KG1 (cell line): Measurements from ENCODE around the gene PLXNA2.

Experiments used
- DNase-seq: peaks from one replicate; lab custom pipeline; 2025; lab: John Stamatoyannopoulos, UW

The PLXNA2 gene

GRCh38 chr1:208039536-208040332 lies 204.4 kb downstream of the PLXNA2 start:
- no peak for DNase-seq

- DNase-seq = no peak
Measured at GRCh38 chr1:208038303-208038702, 205.9 kb downstream of the PLXNA2 start.

- DNase-seq = no peak
Measured at GRCh38 chr1:208036918-208037766, 207.0 kb downstream of the PLXNA2 start.

- DNase-seq = no peak
Measured at GRCh38 chr1:208036106-208036808, 207.9 kb downstream of the PLXNA2 start.

- DNase-seq = no peak
Measured at GRCh38 chr1:208034135-208034534, 210.0 kb downstream of the PLXNA2 start.

GRCh38 chr1:208033236-208033635 lies 210.9 kb downstream of the PLXNA2 start:
- DNase-seq = no peak

GRCh38 chr1:208031932-208032320 lies 212.3 kb downstream of the PLXNA2 start:
- DNase-seq = no peak

GRCh38 chr1:208031316-208031931 lies 212.8 kb downstream of the PLXNA2 start:
- no peak for DNase-seq

- DNase-seq = no peak
Measured at GRCh38 chr1:208030288-208031091, 213.7 kb downstream of the PLXNA2 start.

GRCh38 chr1:208029381-208030287 lies 214.6 kb downstream of the PLXNA2 start:
- no peak for DNase-seq

- DNase-seq = no peak
Measured at GRCh38 chr1:208028526-208028925, 215.7 kb downstream of the PLXNA2 start.

- no peak for DNase-seq
Measured at GRCh38 chr1:208027861-208028260, 216.3 kb downstream of the PLXNA2 start.

GRCh38 chr1:208026880-208027438 lies 217.2 kb downstream of the PLXNA2 start:
- no peak for DNase-seq

GRCh38 chr1:208025031-208025430 lies 219.2 kb downstream of the PLXNA2 start:
- DNase-seq = no peak

GRCh38 chr1:208024406-208024805 lies 219.8 kb downstream of the PLXNA2 start:
- DNase-seq = no peak

GRCh38 chr1:208019257-208019656 lies 224.9 kb downstream of the PLXNA2 start:
- DNase-seq = no peak

- DNase-seq = no peak
Measured at GRCh38 chr1:208015255-208015654, 228.9 kb downstream of the PLXNA2 start.

DNA sequence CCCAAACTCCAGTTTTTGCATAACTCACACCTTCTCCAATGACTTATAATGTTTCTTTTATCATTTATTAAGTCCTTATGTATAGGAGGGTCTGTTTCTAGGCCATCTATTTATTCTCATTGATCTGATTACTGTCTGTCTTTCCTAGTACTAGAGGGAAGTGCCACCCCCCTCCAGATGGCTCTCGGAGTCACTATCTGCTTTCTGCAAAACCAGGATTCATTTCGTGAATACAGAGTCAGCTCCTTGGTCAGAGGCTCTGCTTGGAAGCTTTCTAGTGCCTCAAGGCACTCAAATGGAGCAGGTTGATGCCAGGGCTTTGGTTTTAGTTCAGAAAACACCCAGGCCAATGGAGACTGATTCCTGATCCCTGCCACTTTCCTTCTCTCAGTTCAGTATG lies 231.0 kb downstream of the PLXNA2 start:
- no peak for DNase-seq

DNA sequence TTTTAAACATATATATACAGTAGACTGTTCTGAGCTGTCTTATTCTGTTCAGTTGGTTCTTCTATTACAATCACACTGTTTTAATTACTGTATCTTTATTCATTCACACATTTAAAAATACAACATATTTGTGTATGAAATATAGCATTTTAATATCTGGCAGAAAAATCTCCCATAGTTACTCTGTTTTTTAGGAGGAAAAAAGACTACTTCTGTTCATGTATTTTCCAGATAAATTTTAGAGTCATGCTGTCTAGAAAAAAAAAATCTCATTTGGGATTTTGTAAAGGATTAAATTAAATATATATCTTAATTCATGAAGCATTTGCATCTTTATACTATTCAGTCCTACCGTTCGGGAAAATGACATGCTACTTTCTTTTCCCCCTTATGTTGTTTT lies 231.5 kb downstream of the PLXNA2 start:
- no peak for DNase-seq
